Activated T-cell treated with anti-CD3 and anti-CD28 coated beads, Interleukin-2, amount 50 U/mL, for 48 hours (primary cell): Measurements from ENCODE around the gene DIAPH2.

Experiments
- DNase-seq, 2 experiments: peaks; one replicate each; pipeline ENCODE4 v3.0.0-alpha.2; 2020

Gene DIAPH2

GRCh38 chrX:97211070-97211469 lies 526.4 kb downstream of the DIAPH2 start:
- DNase-seq, result no peak

GRCh38 chrX:97215186-97215585 lies 530.5 kb downstream of the DIAPH2 start:
- no peak for DNase-seq

- DNase-seq, result no peak
Observed at GRCh38 chrX:97224148-97224547, 539.5 kb downstream of the DIAPH2 start.

GRCh38 chrX:97229318-97229717 lies 544.7 kb downstream of the DIAPH2 start:
- no peak for DNase-seq

GRCh38 chrX:97230948-97231347 lies 546.3 kb downstream of the DIAPH2 start:
- DNase-seq, result no peak

- DNase-seq, result no peak
Observed at GRCh38 chrX:97234471-97235081, 549.9 kb downstream of the DIAPH2 start.

GRCh38 chrX:97238632-97239031 lies 554.0 kb downstream of the DIAPH2 start:
- DNase-seq, result no peak

GRCh38 chrX:97252111-97252510 lies 567.5 kb downstream of the DIAPH2 start:
- DNase-seq, result no peak

GRCh38 chrX:97260679-97261078 lies 576.0 kb downstream of the DIAPH2 start:
- no peak for DNase-seq

- DNase-seq, result no peak
Observed at GRCh38 chrX:97266406-97267121, 581.9 kb downstream of the DIAPH2 start.

- DNase-seq, result no peak
Observed at GRCh38 chrX:97267396-97268181, 582.9 kb downstream of the DIAPH2 start.

GRCh38 chrX:97268182-97268680 lies 583.6 kb downstream of the DIAPH2 start:
- no peak for DNase-seq

GRCh38 chrX:97284531-97284930 lies 599.9 kb downstream of the DIAPH2 start:
- no peak for DNase-seq

GRCh38 chrX:97290199-97290598 lies 605.6 kb downstream of the DIAPH2 start:
- no peak for DNase-seq

GRCh38 chrX:97294041-97294440 lies 609.4 kb downstream of the DIAPH2 start:
- no peak for DNase-seq

GRCh38 chrX:97295954-97296353 lies 611.3 kb downstream of the DIAPH2 start:
- no peak for DNase-seq

- no peak for DNase-seq
Observed at GRCh38 chrX:97306771-97307470, 622.3 kb downstream of the DIAPH2 start.

GRCh38 chrX:97308171-97308570 lies 623.5 kb downstream of the DIAPH2 start:
- no peak for DNase-seq

GRCh38 chrX:97309487-97310116 lies 625.0 kb downstream of the DIAPH2 start:
- no peak for DNase-seq

GRCh38 chrX:97310373-97310772 lies 625.7 kb downstream of the DIAPH2 start:
- no peak for DNase-seq

- DNase-seq, result no peak
Observed at GRCh38 chrX:97311066-97311778, 626.6 kb downstream of the DIAPH2 start.

GRCh38 chrX:97314345-97314744 lies 629.7 kb downstream of the DIAPH2 start:
- DNase-seq, result no peak
